Measurements from ENCODE around the gene EHMT1. TPM values are rescaled to one million over a fixed set of nuclear protein-coding genes. Genes with fewer than 3 reads are reported as not detected.
"Not testable (repeated sequence)": the region's sequence is repeated elsewhere in the genome, so short reads cannot be mapped to it uniquely, and the experiment has no call there.

The EHMT1 gene
- total RNA-seq, 4 donors from 2014 or later = 77.2 to 300 (median 161) TPM

DNA sequence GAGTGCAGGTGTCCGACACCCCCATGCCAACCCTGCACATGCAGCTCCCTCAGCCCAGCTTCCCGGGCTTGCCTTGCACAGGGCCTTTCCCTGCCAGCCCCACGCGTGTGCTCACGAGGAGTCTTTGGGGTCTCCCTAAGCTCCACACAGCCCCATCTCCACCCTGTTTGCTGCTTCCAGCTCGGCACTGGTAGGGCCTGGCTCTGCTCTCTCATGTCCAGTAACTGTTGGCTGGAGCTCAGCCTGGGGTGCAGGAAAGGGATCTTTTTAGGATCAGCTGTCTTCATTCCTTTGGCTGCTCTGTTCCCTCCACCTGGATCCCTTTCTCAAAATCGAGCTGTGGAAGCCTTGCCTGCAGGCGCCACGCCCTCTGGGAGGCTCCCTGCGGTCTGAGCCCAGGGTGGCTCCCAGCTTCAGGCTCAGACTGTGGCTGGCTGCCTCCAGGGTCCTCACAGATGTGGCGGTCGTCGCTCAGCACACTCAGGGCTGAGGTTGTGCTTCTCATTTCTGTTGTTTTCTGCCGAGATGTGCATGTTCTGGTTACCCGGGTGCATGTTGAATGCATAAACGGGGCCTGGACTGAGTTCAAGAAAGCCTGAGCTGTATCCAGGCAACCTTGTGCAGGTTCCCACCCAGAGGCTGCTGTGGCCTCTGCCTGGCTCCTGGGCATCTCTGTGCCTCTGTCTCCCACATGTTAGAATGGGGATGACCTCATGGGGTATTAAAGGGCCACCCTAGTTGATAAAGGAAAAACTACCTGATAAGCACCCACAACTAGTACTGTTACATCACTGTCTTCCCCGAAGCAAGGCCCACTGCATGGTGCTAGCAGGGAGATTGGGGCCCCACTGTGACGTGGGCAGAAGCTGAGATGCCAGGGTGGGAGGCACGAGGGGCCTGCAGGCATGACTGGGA lies 263.0 kb downstream of the EHMT1 start:
- TF ChIP-seq, protein P1, sequence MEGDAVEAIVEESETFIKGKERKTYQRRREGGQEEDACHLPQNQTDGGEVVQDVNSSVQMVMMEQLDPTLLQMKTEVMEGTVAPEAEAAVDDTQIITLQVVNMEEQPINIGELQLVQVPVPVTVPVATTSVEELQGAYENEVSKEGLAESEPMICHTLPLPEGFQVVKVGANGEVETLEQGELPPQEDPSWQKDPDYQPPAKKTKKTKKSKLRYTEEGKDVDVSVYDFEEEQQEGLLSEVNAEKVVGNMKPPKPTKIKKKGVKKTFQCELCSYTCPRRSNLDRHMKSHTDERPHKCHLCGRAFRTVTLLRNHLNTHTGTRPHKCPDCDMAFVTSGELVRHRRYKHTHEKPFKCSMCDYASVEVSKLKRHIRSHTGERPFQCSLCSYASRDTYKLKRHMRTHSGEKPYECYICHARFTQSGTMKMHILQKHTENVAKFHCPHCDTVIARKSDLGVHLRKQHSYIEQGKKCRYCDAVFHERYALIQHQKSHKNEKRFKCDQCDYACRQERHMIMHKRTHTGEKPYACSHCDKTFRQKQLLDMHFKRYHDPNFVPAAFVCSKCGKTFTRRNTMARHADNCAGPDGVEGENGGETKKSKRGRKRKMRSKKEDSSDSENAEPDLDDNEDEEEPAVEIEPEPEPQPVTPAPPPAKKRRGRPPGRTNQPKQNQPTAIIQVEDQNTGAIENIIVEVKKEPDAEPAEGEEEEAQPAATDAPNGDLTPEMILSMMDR (IDR thresholded peaks at IDR 0.05) = no peak
- no peak for TF ChIP-seq POLR2A (IDR thresholded peaks at IDR 0.05)
- no peaks in the 10 kb centered on the region for H3K36me3 ChIP-seq
- H3K9me3 ChIP-seq = no peaks in the 10 kb centered on the region

DNA sequence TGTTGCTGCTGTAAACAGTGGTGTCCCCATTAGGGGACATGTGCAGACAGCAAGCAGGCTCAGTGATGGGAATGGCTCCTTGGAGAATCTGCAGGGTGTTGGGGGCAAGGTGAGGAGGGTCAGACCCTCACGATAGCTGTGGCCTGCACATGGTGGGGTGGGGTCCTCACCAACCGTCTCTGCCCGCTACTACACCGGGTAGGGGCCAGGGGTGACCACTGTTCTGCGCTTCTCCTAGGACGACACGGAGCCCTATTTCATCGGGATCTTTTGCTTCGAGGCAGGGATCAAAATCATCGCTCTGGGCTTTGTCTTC lies 263.7 kb downstream of the EHMT1 start:
- peaks cover 0 to 7% (median 3%) of the 10 kb centered on the region in 4 donors for H3K4me1 ChIP-seq
- no peak for TF ChIP-seq POLR2A (IDR thresholded peaks at IDR 0.05)
- TF ChIP-seq, protein P1 (IDR thresholded peaks at IDR 0.05) = no peak

More for the DNA sequence above, 263.0 kb downstream of the EHMT1 start:
- Histone ChIP-seq H3K4me3 (no peak overlapping the region), H3K4me1 (peaks cover 0 to 7% (median 3%) of the 10 kb centered on the region in 4 donors), H3K27me3 (peaks cover 0 to 11% of the 10 kb centered on the region in 2 donors), H3K27ac (no peak overlapping the region)
- no peak for DNase-seq

DNA sequence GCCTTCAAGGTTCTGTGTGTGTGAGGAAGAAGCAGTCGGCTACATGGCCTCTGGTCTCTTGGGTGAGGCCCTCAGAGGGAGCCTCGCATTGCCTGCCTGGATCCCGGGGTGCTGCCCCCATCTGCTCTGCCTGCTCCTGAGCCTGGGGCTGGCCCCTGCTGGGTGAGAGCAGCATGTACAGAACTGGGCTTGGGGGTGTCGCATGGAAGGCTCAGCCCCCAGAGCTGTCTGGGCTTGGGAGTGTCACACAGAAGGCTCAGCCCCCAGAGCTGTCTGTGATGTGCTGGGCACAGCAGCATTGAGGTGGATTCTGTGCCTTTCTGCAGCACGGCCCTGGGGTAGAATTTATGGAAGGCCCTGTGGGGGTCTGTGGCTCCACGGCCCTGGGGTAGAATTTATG lies 265.2 kb downstream of the EHMT1 start:
- DNase-seq, H3K9me3 ChIP-seq, H3K4me3 ChIP-seq, H3K27ac ChIP-seq, H3K27me3 ChIP-seq, H3K4me1 ChIP-seq, H3K36me3 ChIP-seq: not testable (repeated sequence)

More for the DNA sequence above, 263.7 kb downstream of the EHMT1 start:
- Histone ChIP-seq H3K4me3 (no peak overlapping the region), H3K27me3 (peaks cover 0 to 6% of the 10 kb centered on the region in 2 donors), H3K27ac (no peak overlapping the region), H3K36me3 (no peaks in the 10 kb centered on the region), H3K9me3 (no peaks in the 10 kb centered on the region)
- no peak for DNase-seq

DNA sequence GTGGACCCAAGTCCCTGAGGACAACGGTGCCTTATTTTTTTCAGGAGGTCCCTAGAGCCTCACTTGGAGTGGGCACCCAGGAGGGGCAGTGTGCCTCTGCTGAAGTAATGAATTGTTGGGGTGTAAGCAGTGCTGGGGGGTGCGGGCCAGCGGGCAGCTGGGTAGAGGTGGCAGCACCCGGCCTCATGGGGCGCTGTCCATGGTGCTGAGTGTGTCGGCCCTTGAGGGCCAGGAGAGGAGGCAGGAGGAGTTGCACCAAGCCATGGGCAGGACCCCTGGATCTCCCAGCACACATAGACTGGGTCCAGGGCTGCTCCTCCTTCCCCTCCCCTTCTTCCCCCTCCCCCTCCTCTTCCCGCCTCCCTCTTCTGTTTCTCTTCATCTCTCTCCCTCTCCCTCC lies 265.7 kb downstream of the EHMT1 start:
- H3K36me3 ChIP-seq, H3K4me3 ChIP-seq, H3K27me3 ChIP-seq, DNase-seq, H3K4me1 ChIP-seq, H3K9me3 ChIP-seq, H3K27ac ChIP-seq: not testable (repeated sequence)

DNA sequence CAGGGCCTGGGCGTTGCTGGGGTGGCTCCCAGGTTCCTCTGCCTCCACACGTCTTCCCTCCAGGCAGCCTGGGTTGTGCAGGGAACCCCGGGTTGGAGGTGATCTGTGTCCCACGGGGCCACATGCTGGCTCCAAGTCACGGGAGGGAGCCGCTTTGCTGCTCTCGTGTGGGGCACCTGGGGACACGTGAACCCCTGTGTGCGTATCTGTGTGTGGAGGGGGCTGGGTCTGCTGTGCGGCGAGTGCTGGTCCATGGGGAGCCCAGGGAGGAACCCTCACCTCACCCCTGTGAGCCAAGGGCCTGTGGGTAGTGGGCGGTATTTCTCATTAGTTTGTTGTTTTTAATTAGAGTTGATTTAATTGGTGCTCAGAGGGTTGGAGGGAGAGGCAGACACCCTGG lies 266.3 kb downstream of the EHMT1 start:
- H3K27ac ChIP-seq, H3K27me3 ChIP-seq, H3K4me1 ChIP-seq, H3K36me3 ChIP-seq, H3K4me3 ChIP-seq, H3K9me3 ChIP-seq: not testable (repeated sequence)
- peak in 1 of 3 donors; percentile 21 for DNase-seq

Small RNA genes lying within 50 kb of the gene (small RNA-seq; reads per million reads assigned to genes)
- gene MIR602 (0 reads per million in 2 donors), gene RF00017 (0 reads per million in 2 donors)

Other genes with a start within 250 kb of the EHMT1 start
- gene EXD3, start 195.8 kb upstream of the EHMT1 start, total RNA-seq = 10 to 100 TPM; 38.7 to 82.4 (median 61.6) TPM
- gene NOXA1, start 195.6 kb upstream of the EHMT1 start, total RNA-seq = 10 to 100 TPM; 28.2 to 37.3 (median 33.2) TPM
- gene ENTPD8, start 177.6 kb upstream of the EHMT1 start, total RNA-seq = 100 to 1,000 TPM in 2 of 4 donors, 10 to 100 TPM in 2; 26.4 to 143 (median 104) TPM
- gene NSMF, start 159.7 kb upstream of the EHMT1 start, total RNA-seq = 100 to 1,000 TPM in 3 of 4 donors, 10 to 100 TPM in 1; 47.0 to 135 (median 117) TPM
- 10 to 100 TPM; 11.4 to 48.6 (median 27.2) TPM for gene PNPLA7, start 68.6 kb upstream of the EHMT1 start, total RNA-seq
- gene MRPL41, start 67.1 kb upstream of the EHMT1 start, total RNA-seq = 10 to 100 TPM; 55.3 to 89.5 (median 84.8) TPM
- 10 to 100 TPM; 21.9 to 52.5 (median 44.5) TPM for gene DPH7, start 40.1 kb upstream of the EHMT1 start, total RNA-seq
- gene ZMYND19, start 28.5 kb upstream of the EHMT1 start, total RNA-seq = 10 to 100 TPM in 2 of 4 donors, 1 to 10 TPM in 2; 8.8 to 16.8 (median 12.9) TPM
- gene ARRDC1, start 13.3 kb upstream of the EHMT1 start, total RNA-seq = 100 to 1,000 TPM; 102 to 341 (median 175) TPM

Data from Peyer's patch (tissue), 4 donors.